Prostate gland (tissue), 2 donors: Measurements from ENCODE around the gene CLIC3.
A peak's percentile ranks its signal among the peaks of the same experiment; 100 is the strongest.

Source experiments
- CTCF ChIP-seq, 4 experiments: fragments of 200-600 bp in 2 of 4; fragments of 450-650 bp in 2 of 4; sonication (generic) in 2 of 4; IDR thresholded peaks; 1 replicate in 3 of 4; 2 replicates in 1 of 4; pipeline ENCODE4 v1.5.1; 2016 to 2019; ENCODE audit warnings: antibody characterized with exemption in 4 of 4, mild to moderate bottlenecking in 2 of 4, moderate library complexity in 2 of 4
- POLR2A ChIP-seq: fragments of 450-650 bp; IDR thresholded peaks from one replicate; pipeline ENCODE4 v1.6.1; 2016; ENCODE audit warnings: antibody characterized with exemption, mild to moderate bottlenecking
- POLR2AphosphoS5 ChIP-seq: sonication (generic); formaldehyde crosslinking; IDR thresholded peaks from one replicate; pipeline ENCODE4 v1.6.1; 2017; ENCODE audit warnings: antibody characterized with exemption

- peak in 3 of 4 experiments; percentile 10 to 55 (median 55) for TF ChIP-seq CTCF (IDR thresholded peaks at IDR 0.05)
- TF ChIP-seq POLR2A = peak; percentile 86
- TF ChIP-seq POLR2AphosphoS5 = peak; percentile 88
Measured at GRCh38 chr9:136949817-136950655, 46.3 kb downstream of the CLIC3 start.
